ELR (cell line): ENCODE measurements around the gene SPAG6.
A peak's percentile ranks its signal among the peaks of the same experiment; 100 is the strongest.
"Not testable (repeated sequence)": the region's sequence is repeated elsewhere in the genome, so short reads cannot be mapped to it uniquely, and the experiment has no call there.

Source experiments
- DNase-seq: peaks from one replicate; pipeline ENCODE4 v3.0.0-alpha.2; 2015; ENCODE audit warnings: low read depth

Gene SPAG6

GRCh38 chr10:22345301-22346095, at the start of gene SPAG6:
Gene SPAG6 (plus strand): TSS chr10:22345496. CDS start chr10:22345612, 116 bp downstream.
- DNase-seq = no peak

- DNase-seq = peak; percentile 4
Measured at GRCh38 chr10:22301193-22301592, 44.1 kb upstream of the SPAG6 start.

- no peak for DNase-seq
Measured at GRCh38 chr10:22303461-22303860, 41.8 kb upstream of the SPAG6 start.

- DNase-seq = peak; percentile 3
Measured at GRCh38 chr10:22305721-22306120, 39.6 kb upstream of the SPAG6 start.

- DNase-seq = peak; percentile 83
Measured at GRCh38 chr10:22308390-22308789, 36.9 kb upstream of the SPAG6 start.

GRCh38 chr10:22309180-22310000, 35.9 kb upstream of the SPAG6 start:
- no peak for DNase-seq

GRCh38 chr10:22310012-22310411, 35.3 kb upstream of the SPAG6 start:
- not testable (repeated sequence) for DNase-seq

- no peak for DNase-seq
Measured at GRCh38 chr10:22310928-22311327, 34.4 kb upstream of the SPAG6 start.

GRCh38 chr10:22314852-22315251, 30.4 kb upstream of the SPAG6 start:
- DNase-seq = no peak

GRCh38 chr10:22315455-22316285, 29.6 kb upstream of the SPAG6 start:
- peak; percentile 20 for DNase-seq

GRCh38 chr10:22316286-22317075, 28.8 kb upstream of the SPAG6 start, which contains the start of gene COMMD3:
Gene COMMD3 (plus strand): TSS chr10:22316388. CDS start chr10:22316418, 30 bp downstream.
- peak; percentile 90 for DNase-seq

GRCh38 chr10:22317076-22317370, 28.3 kb upstream of the SPAG6 start:
- DNase-seq = peak; percentile 57

- no peak for DNase-seq
Measured at GRCh38 chr10:22317771-22318565, 27.3 kb upstream of the SPAG6 start.

- DNase-seq = no peak
Measured at GRCh38 chr10:22318772-22319171, 26.5 kb upstream of the SPAG6 start.

GRCh38 chr10:22319547-22319979, 25.7 kb upstream of the SPAG6 start:
- DNase-seq = no peak

- DNase-seq = peak; percentile 26
Measured at GRCh38 chr10:22319980-22320558, 25.2 kb upstream of the SPAG6 start.

GRCh38 chr10:22320591-22321155, 24.6 kb upstream of the SPAG6 start, which contains the start of gene BMI1:
Gene BMI1 (plus strand): TSS chr10:22321099. CDS start chr10:22326450, 5,351 bp downstream.
- DNase-seq = peak; percentile 80

- peak; percentile 73 for DNase-seq
Measured at GRCh38 chr10:22321156-22321923, 24.0 kb upstream of the SPAG6 start.
